ENCODE results near the gene TMEM44.
"Not testable (repeated sequence)": the region's sequence is repeated elsewhere in the genome, so short reads cannot be mapped to it uniquely, and the experiment has no call there.

Gene TMEM44

GRCh38 chr3:194606163-194606562, 27.1 kb downstream of the TMEM44 start:
- H3K4me3 Mint-ChIP-seq, result no peak overlapping the region
- no peak overlapping the region for H3K27ac Mint-ChIP-seq
- no peaks in the 10 kb centered on the region for H3K27me3 Mint-ChIP-seq (ENCODE audit: low read depth)
- peaks cover 38% of the 10 kb centered on the region for H3K36me3 Mint-ChIP-seq (ENCODE audit: low read depth)
- no peak for TF ChIP-seq CTCF (IDR thresholded peaks at IDR 0.05; ENCODE audit: unreplicated experiment in 3 of 3)
- H3K4me1 Mint-ChIP-seq, result peaks cover 30% of the 10 kb centered on the region
- no peaks in the 10 kb centered on the region for H3K9me3 Mint-ChIP-seq

GRCh38 chr3:194605314-194605713, 27.9 kb downstream of the TMEM44 start:
- H3K27ac Mint-ChIP-seq; H3K27me3 Mint-ChIP-seq (ENCODE audit: low read depth); H3K9me3 Mint-ChIP-seq; H3K4me3 Mint-ChIP-seq: not testable (repeated sequence)
- Mint-ChIP-seq H3K4me1 (peaks cover 36% of the 10 kb centered on the region), H3K36me3 (ENCODE audit: low read depth) (peaks cover 40% of the 10 kb centered on the region)

GRCh38 chr3:194604837-194605236, 28.4 kb downstream of the TMEM44 start:
- Mint-ChIP-seq H3K27ac (no peak overlapping the region), H3K36me3 (ENCODE audit: low read depth) (peaks cover 38% of the 10 kb centered on the region), H3K4me3 (no peak overlapping the region)

GRCh38 chr3:194604126-194604525, 29.1 kb downstream of the TMEM44 start:
- Mint-ChIP-seq H3K27ac (no peak overlapping the region), H3K36me3 (ENCODE audit: low read depth) (peaks cover 39% of the 10 kb centered on the region), H3K4me1 (peaks cover 35% of the 10 kb centered on the region), H3K9me3 (no peaks in the 10 kb centered on the region), H3K27me3 (ENCODE audit: low read depth) (no peaks in the 10 kb centered on the region), H3K4me3 (no peak overlapping the region)
- no peak for TF ChIP-seq CTCF (IDR thresholded peaks at IDR 0.05; ENCODE audit: unreplicated experiment in 3 of 3)

More at GRCh38 chr3:194604837-194605236, 28.4 kb downstream of the TMEM44 start:
- Mint-ChIP-seq H3K27me3 (ENCODE audit: low read depth) (no peaks in the 10 kb centered on the region), H3K4me1 (peaks cover 36% of the 10 kb centered on the region), H3K9me3 (no peaks in the 10 kb centered on the region)
- peak in 1 of 3 experiments; percentile 14 for TF ChIP-seq CTCF (IDR thresholded peaks at IDR 0.05; ENCODE audit: unreplicated experiment in 3 of 3)

GRCh38 chr3:194602669-194603171, 30.5 kb downstream of the TMEM44 start:
- Mint-ChIP-seq H3K27ac (peak overlapping the region; percentile 83 to 92 (median 87)), H3K27me3 (ENCODE audit: low read depth) (peaks cover 3% of the 10 kb centered on the region), H3K4me3 (peak overlapping the region in 2 of 3 experiments; percentile 21 to 35), H3K4me1 (peaks cover 31% of the 10 kb centered on the region), H3K9me3 (no peaks in the 10 kb centered on the region), H3K36me3 (ENCODE audit: low read depth) (peaks cover 37% of the 10 kb centered on the region)
- no peak for TF ChIP-seq CTCF (IDR thresholded peaks at IDR 0.05; ENCODE audit: unreplicated experiment in 3 of 3)

- H3K4me1 Mint-ChIP-seq, result peaks cover 30% of the 10 kb centered on the region
- no peak overlapping the region for H3K4me3 Mint-ChIP-seq
- H3K36me3 Mint-ChIP-seq (ENCODE audit: low read depth), result peaks cover 25% of the 10 kb centered on the region
- H3K27ac Mint-ChIP-seq, result peak overlapping the region in 2 of 3 experiments; percentile 30 to 44
- TF ChIP-seq CTCF (IDR thresholded peaks at IDR 0.05; ENCODE audit: unreplicated experiment in 3 of 3), result no peak
- H3K9me3 Mint-ChIP-seq, result no peaks in the 10 kb centered on the region
- peaks cover 3% of the 10 kb centered on the region for H3K27me3 Mint-ChIP-seq (ENCODE audit: low read depth)
Observed at GRCh38 chr3:194598771-194599557, 34.3 kb downstream of the TMEM44 start.
